Measurements from ENCODE around the gene KIAA0930. TPM values are rescaled to one million over a fixed set of nuclear protein-coding genes. Genes with fewer than 3 reads are reported as not detected.

The KIAA0930 gene
- polyA plus RNA-seq, 1 donor from 2014 or later = 129 TPM

- H3K9me3 ChIP-seq (ENCODE audit: low read length) = no peaks in the 10 kb centered on the region
- H3K27me3 ChIP-seq (ENCODE audit: insufficient read depth, low read depth, low read length) = no peaks in the 10 kb centered on the region
- H3K27ac ChIP-seq (ENCODE audit: low read length) = no peak overlapping the region
- no peaks in the 10 kb centered on the region for H4K20me1 ChIP-seq (ENCODE audit: insufficient read depth)
- H3K9me2 ChIP-seq (ENCODE audit: insufficient read depth, low read length) = no peaks in the 10 kb centered on the region
- H3K4me2 ChIP-seq (ENCODE audit: low read length) = no peak overlapping the region
- H3K4me3 ChIP-seq (ENCODE audit: low read length) = no peak overlapping the region
- TF ChIP-seq SMC3 (conservative IDR thresholded peaks at IDR 0.05; ENCODE audit: poor library complexity) (no peak), REST (IDR thresholded peaks at IDR 0.05; ENCODE audit: borderline replicate concordance) (no peak), TAF1 (IDR thresholded peaks at IDR 0.05; ENCODE audit: low read depth) (no peak), EP300 (conservative IDR thresholded peaks at IDR 0.05; ENCODE audit: poor library complexity, severe bottlenecking) (no peak)
- TF ChIP-seq, protein P1, sequence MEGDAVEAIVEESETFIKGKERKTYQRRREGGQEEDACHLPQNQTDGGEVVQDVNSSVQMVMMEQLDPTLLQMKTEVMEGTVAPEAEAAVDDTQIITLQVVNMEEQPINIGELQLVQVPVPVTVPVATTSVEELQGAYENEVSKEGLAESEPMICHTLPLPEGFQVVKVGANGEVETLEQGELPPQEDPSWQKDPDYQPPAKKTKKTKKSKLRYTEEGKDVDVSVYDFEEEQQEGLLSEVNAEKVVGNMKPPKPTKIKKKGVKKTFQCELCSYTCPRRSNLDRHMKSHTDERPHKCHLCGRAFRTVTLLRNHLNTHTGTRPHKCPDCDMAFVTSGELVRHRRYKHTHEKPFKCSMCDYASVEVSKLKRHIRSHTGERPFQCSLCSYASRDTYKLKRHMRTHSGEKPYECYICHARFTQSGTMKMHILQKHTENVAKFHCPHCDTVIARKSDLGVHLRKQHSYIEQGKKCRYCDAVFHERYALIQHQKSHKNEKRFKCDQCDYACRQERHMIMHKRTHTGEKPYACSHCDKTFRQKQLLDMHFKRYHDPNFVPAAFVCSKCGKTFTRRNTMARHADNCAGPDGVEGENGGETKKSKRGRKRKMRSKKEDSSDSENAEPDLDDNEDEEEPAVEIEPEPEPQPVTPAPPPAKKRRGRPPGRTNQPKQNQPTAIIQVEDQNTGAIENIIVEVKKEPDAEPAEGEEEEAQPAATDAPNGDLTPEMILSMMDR (IDR thresholded peaks at IDR 0.05; ENCODE audit: poor library complexity, severe bottlenecking) = no peak
- H3F3A ChIP-seq (ENCODE audit: insufficient read depth, low read length, poor library complexity, severe bottlenecking) = no peaks in the 10 kb centered on the region
- no peak overlapping the region for H3K9ac ChIP-seq (ENCODE audit: low read length)
- H3K36me3 ChIP-seq (ENCODE audit: insufficient read depth, low read length) = peaks cover 5% of the 10 kb centered on the region
- H3K79me2 ChIP-seq (replicated peaks; ENCODE audit: insufficient read depth, low read length) = no peaks in the 10 kb centered on the region
- H2AFZ ChIP-seq (ENCODE audit: low read depth, low read length) = no peak overlapping the region
Observed at GRCh38 chr22:45202333-45203149, 38.2 kb downstream of the KIAA0930 start.

DNA sequence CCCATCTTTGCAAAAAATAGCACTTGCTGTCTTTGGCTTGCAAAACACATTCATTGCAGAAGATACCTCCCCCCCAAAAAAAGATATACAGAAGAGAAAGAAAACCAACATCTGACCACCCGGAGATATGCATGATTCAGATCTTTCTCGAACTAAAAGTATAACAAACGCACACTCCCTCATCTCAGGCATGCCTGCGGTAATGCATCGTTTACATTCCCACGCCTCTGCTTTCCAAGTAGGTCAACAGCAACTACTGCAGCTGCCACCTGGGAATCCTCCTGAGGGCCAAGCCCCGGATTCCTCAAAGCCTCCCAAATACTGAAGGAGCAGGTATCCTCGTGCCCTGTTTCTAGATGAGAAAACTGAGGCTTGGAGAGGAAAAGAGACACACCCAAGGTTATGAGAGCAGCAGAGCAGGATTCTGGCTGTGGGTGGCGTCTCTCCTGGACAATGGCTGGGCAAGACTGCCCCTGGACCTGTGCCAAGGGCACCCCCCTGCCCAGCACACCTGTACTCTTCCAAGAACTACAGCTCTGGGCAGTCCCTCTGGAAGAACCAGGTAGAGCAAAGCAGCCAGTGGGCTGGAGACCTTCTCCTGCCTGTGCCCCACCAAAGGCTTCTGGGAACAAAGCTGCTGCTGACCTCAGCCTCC lies 38.9 kb downstream of the KIAA0930 start:
- Histone ChIP-seq H3K36me3 (ENCODE audit: insufficient read depth, low read length) (peaks cover 5% of the 10 kb centered on the region), H3K4me3 (ENCODE audit: low read length) (no peak overlapping the region), H4K20me1 (ENCODE audit: insufficient read depth) (no peaks in the 10 kb centered on the region), H3K27me3 (ENCODE audit: insufficient read depth, low read depth, low read length) (no peaks in the 10 kb centered on the region), H3K79me2 (replicated peaks; ENCODE audit: insufficient read depth, low read length) (no peaks in the 10 kb centered on the region), H3F3A (ENCODE audit: insufficient read depth, low read length, poor library complexity, severe bottlenecking) (no peaks in the 10 kb centered on the region), H3K27ac (ENCODE audit: low read length) (no peak overlapping the region), H3K9ac (ENCODE audit: low read length) (no peak overlapping the region), H3K4me2 (ENCODE audit: low read length) (no peak overlapping the region), H2AFZ (ENCODE audit: low read depth, low read length) (no peak overlapping the region), H3K9me2 (ENCODE audit: insufficient read depth, low read length) (no peaks in the 10 kb centered on the region), H3K9me3 (ENCODE audit: low read length) (no peaks in the 10 kb centered on the region)
- TF ChIP-seq SMC3 (conservative IDR thresholded peaks at IDR 0.05; ENCODE audit: poor library complexity) (no peak), EZH2 (IDR thresholded peaks at IDR 0.05; ENCODE audit: borderline replicate concordance, insufficient read depth, low read length, poor library complexity, severe bottlenecking) (no peak)

All from neural cell (in vitro differentiated cells).